NCI-H2081 treated with DMSO at 0.1 percent for 48 hours (cell line): Measurements from ENCODE around the gene CTIF.

Source experiments
- DNase-seq: peaks from one replicate; lab custom pipeline; 2025; lab: John Stamatoyannopoulos, UW

Gene CTIF

GRCh38 chr18:48667276-48668254 is 128.7 kb downstream of the CTIF start:
- no peak for DNase-seq

DNA sequence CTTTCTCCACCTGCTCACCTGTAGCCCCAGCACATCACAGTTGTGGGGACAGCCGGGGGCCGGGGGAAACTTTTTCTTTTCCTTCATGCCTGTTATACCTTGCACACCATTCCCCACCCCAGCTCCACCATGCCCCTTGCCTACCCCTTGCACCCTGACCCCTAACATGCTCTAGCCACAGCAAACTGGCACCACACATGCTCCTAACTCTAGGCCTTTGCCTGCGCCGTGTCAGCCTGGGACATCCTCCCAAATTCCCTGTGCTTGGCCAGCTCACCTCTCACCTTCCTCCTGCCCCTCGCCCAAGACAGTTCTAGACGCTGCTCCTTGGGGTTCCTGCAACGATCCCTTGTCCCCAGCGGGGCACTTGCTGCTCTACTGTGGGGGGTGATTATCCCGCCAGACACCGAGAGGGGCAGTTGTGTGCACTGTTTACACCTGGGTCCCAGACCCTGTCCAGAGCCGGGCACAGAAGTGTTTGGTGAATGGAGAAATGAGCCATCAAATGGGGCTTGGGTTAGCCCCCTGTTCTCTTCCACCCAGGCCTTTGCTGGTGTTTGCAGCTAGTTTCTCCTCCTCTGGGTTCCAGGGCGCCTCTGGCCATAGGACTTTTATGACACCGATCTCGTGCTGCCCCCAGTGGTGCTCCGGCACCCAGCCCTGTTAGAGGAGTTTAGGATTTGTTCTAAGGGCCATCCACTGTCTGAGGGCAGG is 129.8 kb downstream of the CTIF start:
- no peak for DNase-seq

DNA sequence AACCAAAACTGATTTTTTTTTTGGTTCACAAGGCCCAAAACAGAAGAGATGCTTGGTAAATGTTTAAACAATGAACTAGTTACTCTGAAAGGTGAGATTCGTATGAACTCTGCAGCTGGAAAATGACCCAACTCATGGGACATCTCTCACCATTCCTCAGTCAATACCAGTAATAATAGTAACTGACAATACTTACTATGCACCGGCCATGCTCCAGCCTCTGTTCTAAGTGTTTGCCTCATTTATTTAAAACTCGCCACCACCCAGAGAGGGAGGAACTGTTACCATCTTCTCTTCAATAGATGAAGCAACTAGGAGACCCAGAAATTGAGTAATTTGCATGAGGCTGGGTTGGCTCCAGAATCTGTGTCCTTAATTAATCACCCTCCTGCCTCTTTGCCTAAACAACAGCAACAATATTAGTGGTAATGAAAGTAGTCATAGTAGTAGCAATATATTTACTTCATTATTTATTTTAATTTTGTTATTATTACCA is 130.4 kb downstream of the CTIF start:
- DNase-seq = no peak

- DNase-seq = no peak
Measured at GRCh38 chr18:48669991-48670750, 131.3 kb downstream of the CTIF start.

DNA sequence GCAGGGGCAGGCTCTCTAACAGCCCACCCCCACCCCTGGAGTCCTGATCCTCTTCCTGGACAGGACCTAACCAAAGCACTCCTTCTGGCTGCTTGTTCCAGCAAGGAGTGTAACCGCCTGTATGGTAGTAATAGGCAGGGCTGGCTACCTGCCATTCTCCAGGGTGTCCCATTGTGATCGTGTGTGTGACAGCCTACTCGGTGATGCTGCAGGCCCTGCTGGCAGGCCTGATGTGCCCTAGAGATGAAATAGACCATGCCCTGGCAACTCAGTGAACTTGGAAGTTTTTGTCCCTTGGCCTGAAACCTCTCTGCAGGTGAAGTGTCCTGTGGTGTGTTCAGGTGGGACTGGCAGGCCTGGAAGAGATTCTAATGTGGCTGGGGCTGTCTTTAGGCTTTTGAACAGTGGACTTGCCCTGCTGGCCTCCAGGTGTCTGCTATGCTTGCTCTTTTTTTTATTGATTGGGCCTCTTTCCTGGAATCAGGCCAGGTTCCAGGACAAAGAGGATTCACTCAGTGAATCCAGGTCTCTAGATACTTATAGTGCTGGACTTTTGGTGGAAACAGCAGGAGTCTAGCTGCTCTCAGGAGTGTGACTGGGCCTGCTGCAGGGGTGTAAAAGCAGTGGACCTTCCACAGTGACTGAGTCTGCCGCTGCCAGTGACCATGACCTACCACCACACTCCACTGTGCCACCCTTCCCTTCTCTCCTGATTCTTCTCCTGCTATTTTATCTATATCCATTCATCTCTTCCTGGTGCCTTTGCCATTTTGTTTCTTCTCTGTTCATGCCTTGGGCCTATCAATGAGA is 132.1 kb downstream of the CTIF start:
- no peak for DNase-seq

- DNase-seq = no peak
Measured at GRCh38 chr18:48671561-48671945, 132.7 kb downstream of the CTIF start.

DNA sequence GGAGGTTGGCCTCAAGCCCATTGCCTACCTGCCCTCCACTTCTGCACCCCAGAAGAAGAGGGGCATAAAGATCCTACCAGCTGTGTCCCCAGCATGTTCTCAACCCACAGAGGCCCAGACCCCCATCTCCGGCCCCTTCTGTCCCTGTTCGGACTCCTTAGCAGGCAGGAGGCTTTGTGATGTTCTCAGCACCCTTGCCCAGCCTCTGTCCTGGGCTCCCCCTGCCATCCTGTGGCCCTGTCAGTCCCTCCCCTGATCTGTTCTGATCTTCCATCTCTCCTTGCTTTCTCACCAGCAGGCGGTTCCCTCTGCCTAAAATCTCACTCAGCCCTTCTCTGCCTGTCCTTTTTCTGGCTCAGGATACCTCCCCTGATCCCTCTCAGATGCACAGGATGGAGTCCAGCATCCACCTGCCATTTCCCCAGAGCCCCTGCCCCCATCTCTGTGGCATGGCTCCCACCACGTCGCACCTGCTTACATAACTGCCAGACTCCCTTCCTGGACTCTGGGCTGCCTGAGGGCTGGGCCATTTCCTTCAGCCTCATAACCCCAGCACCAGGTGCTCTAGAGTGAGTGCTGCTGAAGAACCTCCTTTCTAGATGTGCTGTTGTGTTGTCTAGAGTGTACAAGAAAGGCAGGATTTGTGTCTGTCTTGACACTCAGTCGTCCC is 134.0 kb downstream of the CTIF start:
- no peak for DNase-seq

DNA sequence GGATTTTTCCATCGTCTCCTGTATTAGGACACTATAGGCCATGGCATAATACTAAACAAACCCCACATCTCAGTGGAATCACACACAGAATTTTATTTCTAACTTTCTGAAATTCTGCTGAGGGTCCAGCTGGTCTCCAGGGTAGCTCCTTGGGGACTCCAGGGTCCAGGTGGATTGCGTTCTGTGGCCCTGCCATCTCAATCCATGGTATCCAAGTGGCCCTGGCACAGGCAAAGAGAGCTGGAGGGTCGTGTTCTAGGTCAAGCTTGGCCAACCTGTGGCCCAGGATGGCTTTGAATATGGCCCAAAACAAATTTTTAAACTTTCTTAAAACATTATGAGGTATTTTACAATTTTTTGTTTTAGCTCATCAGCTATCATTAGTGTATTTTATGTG is 134.6 kb downstream of the CTIF start:
- no peak for DNase-seq

DNA sequence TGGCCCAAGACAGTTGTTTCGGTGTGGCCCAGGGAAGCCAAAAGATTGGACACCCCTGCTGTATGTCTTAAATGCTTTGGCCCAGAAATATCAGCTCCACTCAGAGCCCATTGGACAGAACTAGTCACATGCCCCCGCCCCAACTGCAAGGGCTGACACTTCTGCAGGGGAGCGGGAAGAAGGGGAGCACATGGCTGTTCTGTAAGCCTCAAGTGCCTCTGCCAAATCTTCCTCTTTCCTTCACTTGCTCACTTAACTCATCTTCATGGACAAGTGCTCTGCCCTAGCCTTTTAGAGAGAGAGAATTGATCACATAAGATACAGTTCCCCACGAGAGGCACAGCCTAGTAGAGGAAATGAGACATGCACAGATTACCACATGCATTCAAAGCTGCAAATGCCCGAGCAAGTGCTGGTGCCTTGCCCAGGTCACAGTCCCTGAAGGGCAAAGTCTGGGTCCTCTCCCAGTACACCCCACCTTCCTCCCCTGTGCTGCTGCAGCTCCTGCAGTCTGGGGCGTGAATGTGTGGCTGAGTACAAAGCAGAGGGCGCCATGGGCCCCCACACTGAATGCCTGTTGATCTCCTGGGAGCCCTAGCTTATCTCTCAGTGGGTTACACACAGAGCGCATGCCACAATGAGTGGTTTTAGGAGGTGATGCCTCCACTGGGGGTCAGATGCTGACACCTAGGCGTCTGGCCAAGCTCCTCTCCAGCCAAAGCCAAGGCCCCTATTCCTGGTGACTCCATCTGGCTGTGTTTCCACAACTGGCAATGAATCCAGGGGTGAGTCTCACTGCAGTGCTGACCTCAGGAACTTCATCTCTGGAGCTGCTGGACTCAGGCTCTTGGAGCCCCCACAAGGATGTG is 135.3 kb downstream of the CTIF start:
- no peak for DNase-seq

- DNase-seq = no peak
Measured at GRCh38 chr18:48674758-48675351, 136.0 kb downstream of the CTIF start.

- DNase-seq = no peak
Measured at GRCh38 chr18:48675352-48675761, 136.5 kb downstream of the CTIF start.

GRCh38 chr18:48675912-48676311 is 137.1 kb downstream of the CTIF start:
- no peak for DNase-seq

GRCh38 chr18:48676346-48676745 is 137.5 kb downstream of the CTIF start:
- no peak for DNase-seq

- no peak for DNase-seq
Measured at GRCh38 chr18:48676756-48677368, 138.0 kb downstream of the CTIF start.

GRCh38 chr18:48678237-48679115 is 139.6 kb downstream of the CTIF start:
- DNase-seq = no peak

- no peak for DNase-seq
Measured at GRCh38 chr18:48679236-48679635, 140.4 kb downstream of the CTIF start.

- no peak for DNase-seq
Measured at GRCh38 chr18:48680339-48681250, 141.8 kb downstream of the CTIF start.
